IMR-90 (cell line): Measurements from ENCODE around the gene TACC2. TPM values are rescaled to one million over a fixed set of nuclear protein-coding genes. Genes with fewer than 3 reads are reported as not detected.
A peak's percentile ranks its signal among the peaks of the same experiment; 100 is the strongest.

ENCODE experiments used
- ATAC-seq: fragments of 200-7000 bp; cut with Tn5 transposase; 2 replicates; pipeline ENCODE4 v1.9.1; 2020; ENCODE audit warnings: low read depth, mild to moderate bottlenecking, moderate library complexity
- BruUV-seq: library from RNA; stranded (reverse); fragments of 400-500 nt; replicated peaks from 2 replicates; lab custom pipeline; 2021; lab: Mats Ljungman, UMichigan
- CTCF ChIA-PET: fragments of 300-600 bp; formaldehyde crosslinking; extraction: SDS; loops from one replicate; lab custom pipeline; 2021; ENCODE audit warnings: antibody characterized with exemption; lab: Yijun Ruan, JAX
- POLR2A ChIA-PET: fragments of 300-600 bp; sonication (Branson Sonifier 250); formaldehyde crosslinking; loops from one replicate; lab custom pipeline; 2022; ENCODE audit warnings: antibody characterized with exemption; ENCODE audit not compliant: unreplicated experiment; lab: Charles Lee
- DNase-seq: peaks from one replicate; pipeline ENCODE4 v3.0.0; 2013
- H2AFZ ChIP-seq: replicated peaks from 2 replicates; pipeline ENCODE3; 2013; ENCODE audit warnings: low read length, mild to moderate bottlenecking; ENCODE audit not compliant: poor library complexity
- H2AK5ac ChIP-seq: 2 replicates; pipeline ENCODE4 v1.6.1; 2013; ENCODE audit warnings: low read depth, low read length, inconsistent platforms
- H2AK9ac ChIP-seq: replicated peaks from 2 replicates; pipeline ENCODE3; 2013; ENCODE audit warnings: mild to moderate bottlenecking, low read depth, low read length, moderate library complexity; ENCODE audit not compliant: poor library complexity
- H2BK120ac ChIP-seq: 2 replicates; pipeline ENCODE4 v1.6.1; 2013; ENCODE audit warnings: low read depth, low read length, inconsistent platforms
- H2BK15ac ChIP-seq: 3 replicates; pipeline ENCODE4 v1.6.1; 2013; ENCODE audit warnings: low read depth, low read length, inconsistent platforms
- H2BK20ac ChIP-seq: 2 replicates; pipeline ENCODE4 v1.6.1; 2013; ENCODE audit warnings: low read depth, mild to moderate bottlenecking, inconsistent platforms, low read length, moderate library complexity
- H2BK5ac ChIP-seq: 2 replicates; pipeline ENCODE4 v1.6.1; 2013; ENCODE audit warnings: mild to moderate bottlenecking, low read depth, low read length, inconsistent platforms; ENCODE audit not compliant: poor library complexity, severe bottlenecking
- H3K14ac ChIP-seq: replicated peaks from 2 replicates; pipeline ENCODE4 v1.6.1; 2013; ENCODE audit warnings: low read depth, low read length, inconsistent platforms
- H3K18ac ChIP-seq: 2 replicates; pipeline ENCODE4 v1.6.1; 2013; ENCODE audit warnings: low read depth, low read length, control low read depth
- H3K23ac ChIP-seq: 2 replicates; pipeline ENCODE4 v1.6.1; 2013; ENCODE audit warnings: low read depth, low read length, inconsistent platforms
- H3K27ac ChIP-seq: 2 replicates; pipeline ENCODE4 v1.5.1; 2013; ENCODE audit warnings: mild to moderate bottlenecking, control low read depth, low read length; ENCODE audit not compliant: insufficient read depth
- H3K27me3 ChIP-seq: 2 replicates; pipeline ENCODE4 v1.6.1; 2013; ENCODE audit warnings: low read length; ENCODE audit not compliant: control insufficient read depth, insufficient read depth
- H3K36me3 ChIP-seq: 2 replicates; pipeline ENCODE4 v1.6.1; 2013; ENCODE audit warnings: low read length, mixed read lengths; ENCODE audit not compliant: control insufficient read depth, insufficient read depth
- H3K4ac ChIP-seq: 2 replicates; pipeline ENCODE4 v1.6.1; 2013; ENCODE audit warnings: low read depth, low read length, inconsistent platforms
- H3K4me1 ChIP-seq: 2 replicates; pipeline ENCODE4 v1.6.1; 2013; ENCODE audit warnings: low read length, mixed read lengths; ENCODE audit not compliant: control insufficient read depth, insufficient read depth
- H3K4me2 ChIP-seq: 2 replicates; pipeline ENCODE4 v1.6.1; 2013; ENCODE audit warnings: low read depth, mild to moderate bottlenecking, control low read depth, low read length, moderate library complexity
- H3K4me3 ChIP-seq: 2 replicates; pipeline ENCODE4 v1.5.1; 2013; ENCODE audit warnings: low read depth, mild to moderate bottlenecking, control low read depth, low read length, moderate library complexity; ENCODE audit not compliant: insufficient read depth
- H3K56ac ChIP-seq: 2 replicates; pipeline ENCODE4 v1.6.1; 2013; ENCODE audit warnings: low read length, inconsistent platforms; ENCODE audit not compliant: insufficient read depth; ENCODE audit errors: extremely low read depth
- H3K79me1 ChIP-seq, 2 experiments: 2 replicates each; pipeline ENCODE4 v1.6.1; 2013; ENCODE audit warnings: low read length in 2 of 2, inconsistent platforms in 1 of 2, low read depth in 1 of 2
- H3K9ac ChIP-seq: 2 replicates; pipeline ENCODE4 v1.6.1; 2013; ENCODE audit warnings: low read depth, low read length, control low read depth
- H3K9me1 ChIP-seq: 2 replicates; pipeline ENCODE4 v1.6.1; 2013; ENCODE audit warnings: low read length, inconsistent platforms; ENCODE audit not compliant: insufficient read depth
- H3K9me3 ChIP-seq: 2 replicates; pipeline ENCODE4 v1.6.1; 2013; ENCODE audit warnings: low read length; ENCODE audit not compliant: control insufficient read depth, insufficient read depth
- H4K20me1 ChIP-seq: 2 replicates; pipeline ENCODE4 v1.6.1; 2013; ENCODE audit warnings: low read length, inconsistent platforms; ENCODE audit not compliant: insufficient read depth
- H4K5ac ChIP-seq: 2 replicates; pipeline ENCODE4 v1.6.1; 2013; ENCODE audit warnings: mild to moderate bottlenecking, low read depth, low read length, control low read depth
- H4K8ac ChIP-seq, 2 experiments: 2 replicates each; pipeline ENCODE4 v1.6.1; 2013; ENCODE audit warnings: low read depth in 2 of 2, low read length in 2 of 2, control low read depth in 1 of 2, inconsistent platforms in 1 of 2
- H4K91ac ChIP-seq: 2 replicates; pipeline ENCODE4 v1.6.1; 2013; ENCODE audit warnings: low read depth, low read length, inconsistent platforms; ENCODE audit not compliant: insufficient read depth
- BHLHE40 ChIP-seq: fragments of 150-350 bp; IDR thresholded peaks from 2 replicates; pipeline ENCODE4 v1.6.1; 2016; ENCODE audit warnings: mild to moderate bottlenecking, low read depth, low read length
- CEBPB ChIP-seq: IDR thresholded peaks from 2 replicates; pipeline ENCODE4 v1.6.1; 2012; ENCODE audit warnings: low read depth, low read length, improper control_type of control experiment
- CHD1 ChIP-seq: IDR thresholded peaks from 2 replicates; pipeline ENCODE4 v1.6.1; 2012; ENCODE audit warnings: low read depth, low read length, improper control_type of control experiment
- ELK1 ChIP-seq: fragments of 150-350 bp; IDR thresholded peaks from 2 replicates; pipeline ENCODE4 v1.6.1; 2016; ENCODE audit warnings: low read depth, mild to moderate bottlenecking, low read length, moderate library complexity, borderline replicate concordance
- FOS ChIP-seq: fragments of 150-350 bp; IDR thresholded peaks from 2 replicates; pipeline ENCODE4 v1.6.1; 2016; ENCODE audit warnings: low read depth, low read length
- MAFK ChIP-seq: IDR thresholded peaks from 2 replicates; pipeline ENCODE4 v1.6.1; 2012; ENCODE audit warnings: low read depth, low read length, improper control_type of control experiment
- MAZ ChIP-seq: IDR thresholded peaks from 2 replicates; pipeline ENCODE4 v1.6.1; 2012; ENCODE audit warnings: low read depth, mild to moderate bottlenecking, low read length, improper control_type of control experiment, moderate library complexity, borderline replicate concordance
- MXI1 ChIP-seq: IDR thresholded peaks from 2 replicates; pipeline ENCODE4 v1.6.1; 2012; ENCODE audit warnings: low read depth, mild to moderate bottlenecking, low read length, moderate library complexity, borderline replicate concordance
- NFE2L2 ChIP-seq: fragments of 150-350 bp; IDR thresholded peaks from 2 replicates; pipeline ENCODE4 v1.6.1; 2016; ENCODE audit warnings: low read depth, mild to moderate bottlenecking, low read length
- POLR2A ChIP-seq: IDR thresholded peaks from 2 replicates; pipeline ENCODE4 v1.6.1; 2012; ENCODE audit warnings: mild to moderate bottlenecking, low read depth, low read length
- RAD21 ChIP-seq: IDR thresholded peaks from 2 replicates; pipeline ENCODE4 v1.6.1; 2012; ENCODE audit warnings: low read length, improper control_type of control experiment
- RCOR1 ChIP-seq: IDR thresholded peaks from 2 replicates; pipeline ENCODE4 v1.6.1; 2012; ENCODE audit warnings: mild to moderate bottlenecking, low read length, improper control_type of control experiment; ENCODE audit not compliant: insufficient replicate concordance
- RFX5 ChIP-seq: IDR thresholded peaks from 2 replicates; pipeline ENCODE4 v1.8.0; 2012; ENCODE audit warnings: low read depth, mild to moderate bottlenecking, low read length, moderate library complexity
- SMC3 ChIP-seq: fragments of 150-350 bp; IDR thresholded peaks from 2 replicates; pipeline ENCODE4 v1.6.1; 2016; ENCODE audit warnings: low read depth, mild to moderate bottlenecking, antibody characterized with exemption, low read length, moderate library complexity
- WGBS, 2 experiments: methylation state at CpG; one replicate each; pipeline versions ENCODE4 v1.1.5 to v1.1.7; 2013; ENCODE audit warnings: missing lambda C conversion rate in 2 of 2; ENCODE audit not compliant: insufficient read length in 1 of 2; ENCODE audit errors: extremely low coverage in 2 of 2; 5-methylcytosine and 5-hydroxymethylcytosine counted together
- dilution Hi-C: fragments of 300-500 bp; cut with HindIII; formaldehyde crosslinking; loops from one replicate; pipeline ENCODE4 v1.14.3; 2018; ENCODE audit warnings: low sequenced_read_pairs; ENCODE audit not compliant: unreplicated experiment
- in situ Hi-C: fragments of 300-500 bp; cut with MboI; formaldehyde crosslinking; loops from 3 replicates; pipeline ENCODE4 v1.14.3; 2019; ENCODE audit warnings: low sequenced_read_pairs, inconsistent platforms, mixed read lengths
- intact Hi-C: fragments of 100-400 bp; cut with micrococcal nuclease; formaldehyde crosslinking; loops from 2 replicates; pipeline ENCODE4 v1.10.0; 2022
- polyA plus RNA-seq, 3 experiments: library from polyadenylated mRNA; depleted of rRNA; stranded (reverse); fragments of >200 nt; gene quantifications; 2 replicates each; pipeline ENCODE4 v1.2.3, GENCODE V29; 2012; ENCODE audit warnings: low replicate concordance in 1 of 3
- total RNA-seq: library from RNA; depleted of rRNA; stranded (reverse); fragments of >200 nt; gene quantifications from 2 replicates; pipeline ENCODE4 v1.2.3, GENCODE V29; 2012
- TF ChIP-seq, protein P1 (sequence below): conservative IDR thresholded peaks from 2 replicates; pipeline ENCODE4 v1.5.1; 2012; ENCODE audit warnings: mild to moderate bottlenecking, low read depth, low read length, improper control_type of control experiment
- TF ChIP-seq, protein P2 (sequence below): fragments of 150-350 bp; IDR thresholded peaks from 2 replicates; pipeline ENCODE4 v1.6.1; 2017; ENCODE audit warnings: mild to moderate bottlenecking, antibody characterized with exemption, low read length, low read depth

The TACC2 gene
- total and polyA plus RNA-seq, 2 of the 4 experiments (the other 2 are of a cell fraction), result 2.9 to 15.4 TPM

DNA sequence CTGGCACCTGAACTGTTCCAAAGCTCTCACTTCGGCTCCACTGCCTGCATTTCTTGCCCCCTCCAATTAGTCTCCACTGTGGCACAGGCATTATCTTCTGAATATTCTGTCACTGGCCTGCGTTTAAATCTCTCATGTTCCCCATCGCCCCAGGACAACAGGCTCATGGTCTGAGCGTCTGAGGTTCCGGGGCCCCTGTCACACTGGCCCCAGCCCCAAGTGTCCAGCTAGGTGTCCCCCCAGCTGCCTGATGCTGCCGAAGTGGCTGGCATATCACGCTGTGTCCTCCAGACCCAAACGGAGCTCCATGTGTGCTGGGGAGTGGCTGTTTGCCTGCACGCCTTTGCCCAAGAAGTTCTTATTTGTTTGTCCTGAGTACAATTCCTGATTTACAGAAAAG is 135.4 kb downstream of the TACC2 start:
- Histone ChIP-seq H4K91ac (no peak overlapping the region), H3K9me3 (no peaks in the 10 kb centered on the region), H3K9ac (no peak overlapping the region), H2AK5ac (peak overlapping the region; percentile 31; the same call in 1 of the 2 replicates), H2AFZ (no peak overlapping the region), H2BK20ac (no peak overlapping the region), H2BK120ac (no peak overlapping the region), H3K4me1 (peaks cover 12% of the 10 kb centered on the region), H3K79me1 (peaks cover 20 to 77% of the 10 kb centered on the region in 2 experiments), H3K4me3 (no peak overlapping the region), H3K36me3 (no peaks in the 10 kb centered on the region; the same call in 1 of the 2 replicates), H2AK9ac (no peak overlapping the region), H3K4me2 (no peak overlapping the region), H3K9me1 (peaks cover 10% of the 10 kb centered on the region), H3K14ac (no peak overlapping the region), H2BK15ac (no peak overlapping the region), H3K4ac (no peak overlapping the region), H3K56ac (no peak overlapping the region), H4K20me1 (peaks cover 26% of the 10 kb centered on the region), H4K8ac (no peak overlapping the region), H2BK5ac (no peak overlapping the region), H3K18ac (no peak overlapping the region), H4K5ac (no peak overlapping the region), H3K27me3 (no peaks in the 10 kb centered on the region), H3K27ac (no peak overlapping the region), H3K23ac (no peak overlapping the region)
- intact Hi-C loops, result no loop called here
- DNase-seq, result no peak
- BruUV-seq, result no TSS peak
- ATAC-seq, result no peak
- dilution Hi-C loops, result no loop called here
- in situ Hi-C loops, result loop anchor here (10.0 kb wide), 1 partner anchor 340 kb away; the partner anchor contains the start of gene HTRA1
- ChIA-PET POLR2A (no interaction called here), CTCF (no interaction called here)
- TF ChIP-seq BHLHE40 (no peak), FOS (no peak), MAFK (no peak), RFX5 (no peak), SMC3 (no peak), POLR2A (no peak), RAD21 (no peak), ELK1 (no peak), MAZ (no peak), MXI1 (no peak), RCOR1 (no peak), CEBPB (no peak), NFE2L2 (no peak), CHD1 (no peak)
- TF ChIP-seq, protein P1, sequence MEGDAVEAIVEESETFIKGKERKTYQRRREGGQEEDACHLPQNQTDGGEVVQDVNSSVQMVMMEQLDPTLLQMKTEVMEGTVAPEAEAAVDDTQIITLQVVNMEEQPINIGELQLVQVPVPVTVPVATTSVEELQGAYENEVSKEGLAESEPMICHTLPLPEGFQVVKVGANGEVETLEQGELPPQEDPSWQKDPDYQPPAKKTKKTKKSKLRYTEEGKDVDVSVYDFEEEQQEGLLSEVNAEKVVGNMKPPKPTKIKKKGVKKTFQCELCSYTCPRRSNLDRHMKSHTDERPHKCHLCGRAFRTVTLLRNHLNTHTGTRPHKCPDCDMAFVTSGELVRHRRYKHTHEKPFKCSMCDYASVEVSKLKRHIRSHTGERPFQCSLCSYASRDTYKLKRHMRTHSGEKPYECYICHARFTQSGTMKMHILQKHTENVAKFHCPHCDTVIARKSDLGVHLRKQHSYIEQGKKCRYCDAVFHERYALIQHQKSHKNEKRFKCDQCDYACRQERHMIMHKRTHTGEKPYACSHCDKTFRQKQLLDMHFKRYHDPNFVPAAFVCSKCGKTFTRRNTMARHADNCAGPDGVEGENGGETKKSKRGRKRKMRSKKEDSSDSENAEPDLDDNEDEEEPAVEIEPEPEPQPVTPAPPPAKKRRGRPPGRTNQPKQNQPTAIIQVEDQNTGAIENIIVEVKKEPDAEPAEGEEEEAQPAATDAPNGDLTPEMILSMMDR, result no peak
- TF ChIP-seq, protein P2, sequence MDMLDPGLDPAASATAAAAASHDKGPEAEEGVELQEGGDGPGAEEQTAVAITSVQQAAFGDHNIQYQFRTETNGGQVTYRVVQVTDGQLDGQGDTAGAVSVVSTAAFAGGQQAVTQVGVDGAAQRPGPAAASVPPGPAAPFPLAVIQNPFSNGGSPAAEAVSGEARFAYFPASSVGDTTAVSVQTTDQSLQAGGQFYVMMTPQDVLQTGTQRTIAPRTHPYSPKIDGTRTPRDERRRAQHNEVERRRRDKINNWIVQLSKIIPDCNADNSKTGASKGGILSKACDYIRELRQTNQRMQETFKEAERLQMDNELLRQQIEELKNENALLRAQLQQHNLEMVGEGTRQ, result no peak
- WGBS, 2 experiments, result 98% methylated on average over 4 of the region's 9 CpGs; no CpG with 5 or more reads in 1 of the 2 experiments
